HS-27A (cell line): ENCODE results near the gene EIF2S3.
"Not testable (repeated sequence)": the region's sequence is repeated elsewhere in the genome, so short reads cannot be mapped to it uniquely, and the experiment has no call there.

Source experiments
- DNase-seq: peaks from one replicate; pipeline ENCODE4 v3.0.0-alpha.2; 2012; ENCODE audit warnings: low read depth, missing footprints

Gene EIF2S3

GRCh38 chrX:24054182-24055042, at the start of gene EIF2S3:
EIF2S3 (plus strand) TSS chrX:24054956; CDS start chrX:24054969, 13 bp downstream.
- DNase-seq = peak; percentile 64

DNA sequence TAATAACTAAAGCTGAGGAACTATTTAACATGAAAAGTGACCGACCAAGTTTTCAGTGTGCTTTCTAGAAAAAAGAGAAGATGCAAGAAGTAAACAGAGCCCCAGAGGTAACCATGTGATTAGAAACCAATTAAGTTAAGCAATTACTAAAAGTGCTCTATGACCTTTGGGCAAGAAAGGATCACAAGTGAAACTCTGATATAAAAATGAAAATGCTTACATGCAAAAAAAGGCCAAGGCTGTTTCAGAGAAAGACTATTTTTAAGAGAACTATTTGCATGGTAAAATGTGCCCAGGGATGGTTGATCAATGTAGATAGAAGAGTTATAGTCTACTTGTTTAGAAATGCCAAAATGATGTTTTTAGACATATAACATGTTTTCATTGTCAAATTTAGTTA, 49.7 kb upstream of the EIF2S3 start:
- DNase-seq = no peak

DNA sequence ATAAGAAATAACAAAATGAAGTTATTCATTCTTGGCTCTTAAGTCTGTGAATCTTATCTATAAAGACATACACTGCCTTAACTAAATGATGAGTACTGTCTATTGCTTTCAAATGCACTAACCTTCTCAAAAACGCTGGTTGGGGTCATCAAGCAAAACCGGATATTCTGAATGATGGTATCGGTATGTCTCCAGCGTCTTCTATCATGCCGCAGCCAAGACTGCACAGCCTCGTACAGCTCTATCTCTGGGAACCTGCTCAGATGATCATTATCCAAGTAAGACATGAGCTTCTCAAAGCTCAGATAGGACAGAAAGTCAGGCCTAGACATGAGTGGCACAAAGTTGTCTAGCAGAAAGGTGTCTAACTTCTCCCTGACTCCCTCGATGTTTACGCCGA, 48.9 kb upstream of the EIF2S3 start:
- no peak for DNase-seq

GRCh38 chrX:24012266-24012665, 42.5 kb upstream of the EIF2S3 start:
- DNase-seq = no peak

- no peak for DNase-seq
Observed at GRCh38 chrX:24014388-24015018, 40.3 kb upstream of the EIF2S3 start.

DNA sequence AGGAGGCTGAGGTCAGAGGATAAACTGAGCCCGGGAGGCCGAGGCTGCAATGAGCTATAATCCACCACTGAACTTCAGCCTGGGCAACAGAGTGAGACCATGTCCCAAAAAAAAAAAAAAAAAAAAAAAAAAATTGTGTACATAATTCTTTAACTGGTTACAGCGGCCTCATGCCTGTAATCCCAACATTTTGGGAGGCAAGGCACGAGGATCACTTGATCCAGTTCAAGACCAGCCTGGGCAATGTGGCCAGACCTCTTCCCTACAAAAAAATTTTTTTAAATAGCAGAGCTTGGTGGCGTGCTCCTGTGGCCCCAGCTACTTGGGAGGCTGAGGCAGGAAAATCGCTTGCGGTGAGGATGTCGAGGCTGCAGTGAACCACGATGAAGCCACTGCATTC, 37.1 kb upstream of the EIF2S3 start:
- no peak for DNase-seq

DNA sequence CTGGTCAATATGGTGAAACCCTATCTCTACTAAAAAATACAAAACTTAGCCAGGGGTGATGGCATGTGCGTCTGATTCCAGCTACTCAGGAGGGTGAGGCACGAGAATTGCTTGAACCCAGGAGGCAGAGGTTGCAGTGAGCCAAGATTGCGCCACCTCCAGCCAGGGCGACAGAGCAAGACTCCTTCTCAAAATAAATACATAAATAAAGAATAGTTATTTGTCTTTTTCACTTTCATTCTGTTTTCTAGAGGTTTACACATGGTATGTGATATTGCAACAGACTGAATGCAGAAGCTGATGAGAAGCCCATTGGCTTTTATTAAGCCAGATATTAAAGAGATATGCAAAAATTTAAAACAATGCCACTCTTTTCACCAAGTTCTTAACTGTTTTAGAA, 35.9 kb upstream of the EIF2S3 start:
- DNase-seq = no peak

- no peak for DNase-seq
Observed at GRCh38 chrX:24019448-24019847, 35.3 kb upstream of the EIF2S3 start.

DNA sequence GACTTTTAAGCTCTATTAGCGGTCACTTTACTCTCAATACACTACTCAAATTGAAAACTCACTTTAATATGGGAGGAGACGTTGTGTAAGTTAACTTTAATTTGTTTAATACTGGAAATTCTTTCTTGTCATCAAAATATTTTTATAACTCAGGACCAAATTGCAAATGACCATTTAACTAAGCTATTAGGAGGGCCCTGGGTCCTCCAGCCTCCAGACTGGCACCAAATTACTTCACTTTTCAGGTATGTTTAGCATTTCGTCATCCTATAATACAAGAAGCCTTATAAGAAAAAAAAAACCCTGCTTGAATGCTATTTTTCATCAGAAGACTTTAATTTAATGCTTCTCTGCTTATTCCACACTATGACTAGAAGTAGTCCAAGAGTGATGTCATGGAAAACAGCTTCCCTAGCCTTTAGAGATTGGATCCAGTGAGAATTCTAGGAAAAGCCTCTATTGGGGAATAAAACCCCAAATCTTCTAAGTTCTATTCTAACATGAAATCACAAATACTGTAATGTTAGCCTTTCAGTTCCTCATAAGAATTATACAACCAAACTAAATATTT, 34.4 kb upstream of the EIF2S3 start:
- DNase-seq = no peak

- no peak for DNase-seq
Observed at GRCh38 chrX:24023544-24023943, 31.2 kb upstream of the EIF2S3 start.

DNA sequence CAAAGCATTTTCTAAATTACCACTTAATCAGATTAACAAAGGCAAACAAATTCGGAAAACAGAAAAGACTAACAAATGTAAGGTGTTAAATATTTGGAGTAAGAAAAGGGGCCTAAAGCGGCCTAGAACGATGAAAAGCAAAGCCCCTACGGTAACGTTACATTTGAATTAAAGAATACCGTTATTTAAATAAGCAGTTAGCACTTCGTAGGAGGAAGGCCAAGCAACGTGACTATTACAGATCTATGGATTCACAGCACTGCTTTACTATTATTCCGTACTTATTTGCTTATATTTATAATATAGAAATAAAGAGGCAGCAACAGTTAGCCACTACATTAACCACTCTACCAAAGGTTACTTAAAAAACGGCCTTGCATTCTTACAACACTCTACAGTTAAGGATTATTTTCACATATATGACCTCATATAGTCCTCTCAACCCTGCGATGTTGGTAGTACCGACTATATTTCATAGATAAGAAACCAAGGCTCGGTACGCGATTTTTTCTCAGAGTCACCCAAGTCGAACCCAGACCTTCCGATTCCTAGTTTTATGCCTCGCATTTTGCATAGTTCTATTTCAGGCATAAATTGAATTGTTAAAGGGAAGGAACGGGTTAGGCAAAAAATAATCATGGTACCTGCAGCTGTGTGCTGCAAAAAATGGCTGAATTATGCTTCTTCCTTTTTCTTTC, 30.6 kb upstream of the EIF2S3 start:
- DNase-seq = no peak

DNA sequence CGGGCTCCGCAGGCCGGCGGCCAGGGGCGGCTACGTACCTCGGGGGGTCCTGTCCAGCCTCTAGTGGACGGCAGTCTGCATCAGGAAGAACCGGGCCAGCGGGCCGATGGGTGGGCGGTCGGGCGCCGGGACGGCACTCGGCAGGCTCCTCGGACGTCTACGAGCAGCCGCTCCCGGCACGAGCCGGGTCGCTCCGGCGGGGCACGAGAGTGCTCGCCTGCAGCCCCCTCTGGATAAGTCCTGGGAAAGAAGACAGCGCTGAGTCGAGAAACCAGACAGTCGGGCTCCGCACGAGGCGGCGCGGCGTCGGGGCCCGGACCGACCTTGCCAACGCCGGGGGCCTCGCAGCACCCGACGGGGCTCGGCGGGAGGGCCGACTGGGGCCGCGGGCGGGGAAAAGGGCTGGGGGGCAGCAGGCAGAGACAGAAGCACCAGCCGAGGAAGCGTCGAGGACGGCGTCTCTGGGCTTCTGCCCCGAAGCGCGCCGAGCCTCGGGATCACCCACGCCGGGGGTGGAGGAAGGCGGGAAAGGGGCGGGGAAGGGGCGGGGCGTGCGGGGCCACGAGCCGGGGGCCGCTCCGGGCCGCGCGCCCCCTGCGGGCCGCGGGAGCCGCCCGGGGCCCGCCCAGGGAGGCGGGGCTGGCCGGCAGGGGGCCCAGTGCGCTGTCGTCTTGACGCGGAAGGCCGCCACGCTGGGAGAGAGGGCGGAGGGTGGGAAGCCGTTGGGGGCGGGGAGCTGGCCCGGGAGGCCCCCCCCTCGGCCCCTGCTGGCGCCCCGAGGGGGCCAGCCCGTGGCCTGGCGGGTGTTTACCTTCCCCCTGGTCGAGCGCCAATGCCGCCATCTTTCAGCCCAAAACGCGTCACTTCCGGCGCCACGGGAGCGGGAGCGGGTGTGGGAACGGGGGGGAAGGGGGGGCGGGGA, 29.7 kb upstream of the EIF2S3 start:
- DNase-seq = peak; percentile 48

GRCh38 chrX:24025741-24026403, 28.9 kb upstream of the EIF2S3 start:
- no peak for DNase-seq

DNA sequence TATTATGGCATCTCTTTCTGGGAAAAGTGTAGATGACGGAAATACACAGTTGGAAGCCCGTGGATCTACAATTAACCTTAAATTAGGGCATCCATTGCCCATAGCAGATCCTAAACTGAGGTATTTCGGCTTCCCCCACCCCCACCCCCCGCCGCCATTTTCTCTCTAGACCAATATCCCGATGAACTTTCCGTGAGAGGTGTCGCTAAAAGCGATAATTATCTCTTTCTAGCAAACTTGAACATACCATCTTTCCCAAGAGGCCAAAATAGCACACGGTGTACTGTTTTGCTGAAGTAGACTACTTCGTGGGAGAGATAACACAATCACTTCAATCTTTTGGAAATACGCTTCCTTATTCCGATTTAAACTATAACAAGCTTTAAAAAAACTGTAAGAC, 28.3 kb upstream of the EIF2S3 start:
- DNase-seq = no peak

DNA sequence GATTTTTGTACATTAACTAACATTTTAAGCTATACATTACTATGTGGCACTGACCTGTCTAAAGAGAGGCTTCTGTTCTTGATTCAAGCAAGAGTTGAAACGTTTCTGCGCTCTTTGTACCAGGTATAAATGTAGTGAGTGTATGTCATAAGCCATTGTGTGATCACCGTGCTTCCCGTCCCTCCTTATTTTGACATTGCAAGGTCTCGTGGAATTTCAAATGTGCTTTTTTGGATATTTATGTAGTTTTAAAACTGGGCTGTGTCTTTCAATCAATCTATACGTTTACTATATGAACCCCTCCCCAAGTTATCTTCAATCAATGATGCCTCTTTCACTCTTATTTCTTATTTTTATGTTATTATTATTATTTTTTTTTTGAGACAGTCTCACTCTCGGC, 27.7 kb upstream of the EIF2S3 start, which contains the start of gene KLHL15:
Gene KLHL15, minus strand, starts transcription at position 101 of the 400 bp plus-strand sequence. CDS start 20,493 bp downstream, outside the sequence.
- DNase-seq = no peak

GRCh38 chrX:24027985-24028384, 26.8 kb upstream of the EIF2S3 start:
- no peak for DNase-seq

GRCh38 chrX:24030597-24030996, 24.2 kb upstream of the EIF2S3 start:
- DNase-seq = no peak

- DNase-seq = no peak
Observed at GRCh38 chrX:24034485-24034884, 20.3 kb upstream of the EIF2S3 start.

DNA sequence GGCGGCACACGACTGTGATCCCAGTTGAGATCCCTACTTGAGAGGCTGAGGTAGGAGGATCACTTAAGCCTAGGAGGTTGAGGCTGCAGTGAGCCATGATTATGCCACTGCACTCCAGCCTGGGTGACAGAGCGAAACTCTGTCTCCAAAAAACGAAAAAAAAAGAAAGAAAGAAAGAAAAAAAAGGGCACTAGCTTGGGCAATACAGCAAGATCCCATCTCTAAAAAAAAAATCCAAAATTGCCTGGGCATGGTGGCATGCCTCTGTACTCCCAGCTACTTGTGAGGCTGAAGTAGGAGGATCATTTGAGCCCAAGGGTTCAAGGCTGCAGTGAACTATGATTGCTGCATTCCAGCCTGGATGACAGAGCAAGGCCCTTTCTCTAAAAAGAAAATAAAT, 17.0 kb upstream of the EIF2S3 start:
- no peak for DNase-seq

DNA sequence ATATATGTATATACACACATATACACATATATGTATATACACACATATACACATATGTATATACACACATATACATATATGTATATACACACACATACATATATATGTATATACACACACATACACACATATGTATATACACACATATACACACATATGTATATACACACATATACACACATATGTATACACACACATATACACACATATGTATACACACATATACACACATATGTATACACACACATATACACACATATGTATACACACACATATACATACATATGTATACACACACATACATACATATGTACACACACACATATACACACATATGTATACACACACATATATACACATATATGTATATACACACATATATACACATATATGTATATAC, 8.7 kb upstream of the EIF2S3 start:
- DNase-seq = not testable (repeated sequence)

- not testable (repeated sequence) for DNase-seq
Observed at GRCh38 chrX:24049643-24050042, 5.1 kb upstream of the EIF2S3 start.
